HepG2 (cell line): ENCODE measurements around the gene PTGR2. TPM values are rescaled to one million over a fixed set of nuclear protein-coding genes. Genes with fewer than 3 reads are reported as not detected.

Experiments used
- ATAC-seq: fragments of 200-7000 bp; cut with Tn5 transposase; 3 replicates; pipeline ENCODE4 v1.9.1; 2020; ENCODE audit warnings: mild to moderate bottlenecking, moderate library complexity
- BruUV-seq: library from RNA; stranded (reverse); fragments of 400-500 nt; replicated peaks from 2 replicates; lab custom pipeline; 2021; lab: Mats Ljungman, UMichigan
- CTCF ChIA-PET: fragments of 300-600 bp; formaldehyde crosslinking; extraction: SDS; loops from one replicate; lab custom pipeline; 2021; ENCODE audit warnings: low total read pairs, inconsistent platforms, low intra/inter-chr PET ratio; lab: Yijun Ruan, JAX
- POLR2A ChIA-PET: fragments of 350-600 bp; sonication (Branson Sonifier 250); formaldehyde crosslinking; loops from one replicate; lab custom pipeline; 2020; ENCODE audit warnings: antibody characterized with exemption, inconsistent platforms; lab: Yijun Ruan, JAX
- DNase-seq: peaks from one replicate; pipeline ENCODE4 v3.0.0-alpha.2; 2015; ENCODE audit warnings: low spot score
- FAIRE-seq: peaks from 3 replicates; lab custom pipeline; 2011; peaks lifted over from hg19 to GRCh38; lab: Jason Lieb, UNC
- H2AFZ ChIP-seq: one replicate; pipeline ENCODE4 v1.6.1; 2011; ENCODE audit warnings: low read length, inconsistent platforms
- H3K27ac ChIP-seq: fragments of 300-600 bp; 3 replicates; pipeline ENCODE4 v1.8.0; 2011; ENCODE audit warnings: mixed run types, mild to moderate bottlenecking, mixed read lengths, low read length, inconsistent platforms; ENCODE audit not compliant: insufficient read depth; ENCODE audit errors: extremely low read length
- H3K27me3 ChIP-seq, 2 experiments: fragments of 200-600 bp in 1 of 2; 2 replicates in 1 of 2; 3 replicates in 1 of 2; pipeline versions ENCODE4 v1.6.0 to v1.8.0; 2011; ENCODE audit warnings: low read length in 2 of 2, mild to moderate bottlenecking in 2 of 2, moderate library complexity in 2 of 2, inconsistent platforms in 1 of 2; ENCODE audit not compliant: insufficient read depth in 2 of 2, control insufficient read depth in 1 of 2
- H3K36me3 ChIP-seq, 2 experiments: fragments of 200-600 bp in 1 of 2; replicated peaks in 1 of 2; 2 replicates in 1 of 2; 3 replicates in 1 of 2; pipeline versions ENCODE4 v1.5.1 to v1.8.0; 2011; ENCODE audit warnings: low read length in 2 of 2, inconsistent platforms in 1 of 2; ENCODE audit not compliant: insufficient read depth in 2 of 2, control insufficient read depth in 1 of 2
- H3K4me1 ChIP-seq: 2 replicates; pipeline ENCODE4 v1.5.1; 2012; ENCODE audit warnings: low read length, inconsistent platforms; ENCODE audit not compliant: insufficient read depth
- H3K4me2 ChIP-seq: 2 replicates; pipeline ENCODE4 v1.6.0; 2011; ENCODE audit warnings: low read depth, low read length, inconsistent platforms
- H3K4me3 ChIP-seq, 3 experiments: fragments of 200-600 bp in 1 of 3; sonication (generic), shearing (Covaris generic) in 1 of 3; replicated peaks in 1 of 3; 2 replicates each; pipeline ENCODE4 v1.5.1; 2011 to 2016; ENCODE audit warnings: low read length in 3 of 3, inconsistent platforms in 2 of 3, low read depth in 2 of 3, mild to moderate bottlenecking in 2 of 3, control low read depth in 1 of 3, mixed read lengths in 1 of 3; ENCODE audit not compliant: insufficient read depth in 1 of 3
- H3K79me2 ChIP-seq: one replicate; pipeline ENCODE4 v1.6.1; 2011; ENCODE audit warnings: low read length, inconsistent platforms; ENCODE audit not compliant: insufficient read depth
- H3K9ac ChIP-seq: 2 replicates; pipeline ENCODE4 v1.6.0; 2011; ENCODE audit warnings: mild to moderate bottlenecking, low read depth, low read length, inconsistent platforms; ENCODE audit not compliant: insufficient read depth
- H3K9me3 ChIP-seq: 2 replicates; pipeline ENCODE4 v1.5.1; 2012; ENCODE audit warnings: mild to moderate bottlenecking, low read length
- H4K20me1 ChIP-seq: 2 replicates; pipeline ENCODE4 v1.6.0; 2011; ENCODE audit warnings: inconsistent platforms, mild to moderate bottlenecking, low read length, moderate library complexity; ENCODE audit not compliant: insufficient read depth
- ASH2L ChIP-seq: fragments of 300-600, 200-600 bp; sonication (generic); IDR thresholded peaks from 2 replicates; pipeline ENCODE4 v1.7.0; 2017; ENCODE audit warnings: low read depth, mild to moderate bottlenecking, moderate library complexity, mixed read lengths, low read length; ENCODE audit not compliant: insufficient read length
- CEBPG ChIP-seq: IDR thresholded peaks from 2 replicates; pipeline ENCODE4 v1.6.1; 2016
- CSRNP2 ChIP-seq: sonication (generic); formaldehyde crosslinking; conservative IDR thresholded peaks from 2 replicates; pipeline ENCODE4 v1.8.0; 2022; ENCODE audit warnings: low read depth, missing genetic modification reagents
- DR1 ChIP-seq: sonication (generic); formaldehyde crosslinking; IDR thresholded peaks from 2 replicates; pipeline ENCODE4 v1.8.0; 2021; ENCODE audit warnings: mild to moderate bottlenecking, missing genetic modification reagents, inconsistent platforms
- ERF ChIP-seq: IDR thresholded peaks from 2 replicates; pipeline ENCODE4 v1.6.1; 2018; ENCODE audit warnings: missing biosample characterization, missing genetic modification reagents
- GATAD2A ChIP-seq: IDR thresholded peaks from 2 replicates; pipeline ENCODE4 v1.6.1; 2016
- HDAC1 ChIP-seq: sonication (generic); formaldehyde crosslinking; IDR thresholded peaks from 2 replicates; pipeline ENCODE4 v1.5.1; 2020; ENCODE audit warnings: mild to moderate bottlenecking, missing genetic modification reagents
- HNRNPL ChIP-seq: fragments of 200-400 bp; formaldehyde crosslinking; IDR thresholded peaks from 2 replicates; pipeline ENCODE4 v1.6.1; 2017; ENCODE audit warnings: mild to moderate bottlenecking, low read depth, low read length
- KAT8 ChIP-seq: IDR thresholded peaks from 2 replicates; pipeline ENCODE4 v1.6.1; 2016; ENCODE audit warnings: missing genetic modification reagents, missing compliant biosample characterization
- KLF16 ChIP-seq, 2 experiments: sonication (generic) in 1 of 2; formaldehyde crosslinking in 1 of 2; IDR thresholded peaks; 2 replicates each; pipeline versions ENCODE4 v1.6.1 to v1.8.0; 2016 to 2023; ENCODE audit warnings: missing genetic modification reagents in 2 of 2, missing compliant biosample characterization in 1 of 2
- NR2F6 ChIP-seq, 2 experiments: IDR thresholded peaks; 2 replicates each; pipeline ENCODE4 v1.6.1; 2016; ENCODE audit warnings: antibody characterized with exemption in 1 of 2, mild to moderate bottlenecking in 1 of 2
- PHF21A ChIP-seq: sonication (generic); formaldehyde crosslinking; IDR thresholded peaks from 2 replicates; pipeline ENCODE4 v1.5.0; 2020; ENCODE audit warnings: mild to moderate bottlenecking, missing genetic modification reagents
- REPIN1 ChIP-seq: sonication (generic); formaldehyde crosslinking; IDR thresholded peaks from 2 replicates; pipeline ENCODE4 v1.8.0; 2022; ENCODE audit warnings: missing genetic modification reagents, low read depth, mild to moderate bottlenecking, borderline replicate concordance
- RXRA ChIP-seq: sonication (generic); formaldehyde crosslinking; IDR thresholded peaks from 2 replicates; pipeline ENCODE4 v1.5.1; 2020; ENCODE audit warnings: missing genetic modification reagents
- SMAD3 ChIP-seq: sonication (generic); formaldehyde crosslinking; IDR thresholded peaks from 2 replicates; pipeline ENCODE4 v1.4.0; 2020; ENCODE audit warnings: missing genetic modification reagents
- SNAPC2 ChIP-seq: sonication (generic); formaldehyde crosslinking; IDR thresholded peaks from 2 replicates; pipeline ENCODE4 v1.8.1; 2022; ENCODE audit warnings: mild to moderate bottlenecking, missing genetic modification reagents
- SOX13 ChIP-seq, 3 experiments: fragments of 450-650 bp in 1 of 3; sonication (generic) in 1 of 3; formaldehyde crosslinking in 1 of 3; IDR thresholded peaks in 2 of 3; conservative IDR thresholded peaks in 1 of 3; 2 replicates each; pipeline versions ENCODE4 v1.5.0 to v1.6.1; 2016 to 2020; ENCODE audit warnings: antibody characterized with exemption in 1 of 3, mild to moderate bottlenecking in 1 of 3, missing compliant biosample characterization in 1 of 3, missing genetic modification reagents in 1 of 3, moderate library complexity in 1 of 3
- TEAD3 ChIP-seq: optimal IDR thresholded peaks from 2 replicates; pipeline ENCODE3; 2016; ENCODE audit warnings: borderline replicate concordance
- ZBTB25 ChIP-seq: IDR thresholded peaks from 2 replicates; pipeline ENCODE4 v1.6.1; 2018; ENCODE audit warnings: missing genetic modification reagents
- ZBTB7B ChIP-seq: sonication (generic); formaldehyde crosslinking; IDR thresholded peaks from 2 replicates; pipeline ENCODE4 v1.4.0; 2020; ENCODE audit warnings: missing genetic modification reagents
- ZFY ChIP-seq: sonication (generic); formaldehyde crosslinking; IDR thresholded peaks from 2 replicates; pipeline ENCODE4 v1.4.0; 2020; ENCODE audit warnings: missing genetic modification reagents
- ZNF441 ChIP-seq: sonication (generic); formaldehyde crosslinking; IDR thresholded peaks from 2 replicates; pipeline ENCODE4 v1.7.0; 2021; ENCODE audit warnings: missing genetic modification reagents, borderline replicate concordance
- WGBS: methylation state at CpG from one replicate; pipeline ENCODE4 v1.1.6; 2017; ENCODE audit warnings: low lambda C conversion rate; 5-methylcytosine and 5-hydroxymethylcytosine counted together
- in situ Hi-C: cut with HindIII; loops from 2 replicates; pipeline ENCODE4 v1.10.0; 2017; ENCODE audit warnings: low pct_unique_long_range_greater_than_20kb; ENCODE audit not compliant: extremely low pct_ligation_motif_present
- intact Hi-C: fragments of 100-400 bp; cut with micrococcal nuclease; formaldehyde crosslinking; loops from one replicate; pipeline ENCODE4 v1.10.0; 2022; ENCODE audit not compliant: unreplicated experiment
- polyA plus RNA-seq, 8 experiments: library from polyadenylated mRNA; depleted of rRNA in 3 of 8; stranded (reverse) in 7 of 8; unstranded in 1 of 8; fragments of >200 nt; fragmentation: Illumina TruSeq in 4 of 8; extraction: Trizol in 4 of 8; gene quantifications; 2 replicates each; pipeline versions ENCODE4 v1.2.1 to v1.2.3, GENCODE V29; 2011 to 2016; ENCODE audit warnings: low read depth in 4 of 8, missing spikeins in 1 of 8, mixed read lengths in 1 of 8; ENCODE audit not compliant: insufficient read depth in 1 of 8
- total RNA-seq, 5 experiments: library from RNA; depleted of rRNA; stranded (reverse); fragments of >200 nt; fragmentation: Illumina TruSeq; extraction: Trizol; gene quantifications; 2 replicates each; pipeline ENCODE4 v1.2.3, GENCODE V29; 2016; ENCODE audit warnings: low read depth in 1 of 5

Gene PTGR2
- total and polyA plus RNA-seq, 2 of the 13 experiments (the other 11 are each of a cell fraction or from before 2014, with no cell fraction given) = 3.0 to 4.3 TPM

GRCh38 chr14:73833530-73834260 is 17.9 kb upstream of the PTGR2 start:
- H3K27ac ChIP-seq = no peak overlapping the region
- no peaks in the 10 kb centered on the region for H3K79me2 ChIP-seq
- no TSS peak for BruUV-seq
- H4K20me1 ChIP-seq = no peaks in the 10 kb centered on the region
- ChIA-PET POLR2A (interaction anchor here (10.7 kb wide), 1 partner anchor 17 kb away, joined by 105 read pairs; the partner anchor contains the start of gene PTGR2), CTCF (no interaction called here)
- ATAC-seq (peak; percentile 53), FAIRE-seq (no peak), DNase-seq (peak; percentile 60)
- in situ Hi-C loops (no loop called here), intact Hi-C loops (no loop called here)
- H3K4me3 ChIP-seq = peak overlapping the region in 2 of 3 experiments; percentile 14 to 25; a peak in 4 of 6 replicates
- peak overlapping the region; percentile 72 for H3K4me2 ChIP-seq
- peak overlapping the region; percentile 50 for H2AFZ ChIP-seq
- no peaks in the 10 kb centered on the region for H3K36me3 ChIP-seq
- H3K4me1 ChIP-seq = peaks cover 69% of the 10 kb centered on the region
- under 1% methylated on average over 8 of the region's 9 CpGs for WGBS
- H3K9me3 ChIP-seq = no peaks in the 10 kb centered on the region
- H3K9ac ChIP-seq = peak overlapping the region; percentile 25; the same call in 1 of the 2 replicates
- peaks cover 0 to 2% of the 10 kb centered on the region in 2 experiments; a peak in 2 of 5 replicates for H3K27me3 ChIP-seq
- TF ChIP-seq SNAPC2 (CRISPR knock-in tag) = no peak
- peak; percentile 93 for TF ChIP-seq HNRNPL
- no peak for TF ChIP-seq SOX13 (IDR thresholded peaks at IDR 0.05)
- peak in 1 of 2 experiments; percentile 40; a peak in 1 of 4 replicates for TF ChIP-seq SOX13 (CRISPR knock-in tag; conservative IDR thresholded peaks at IDR 0.05 in 1 of 2, IDR thresholded peaks at IDR 0.05 in 1 of 2)
- TF ChIP-seq KAT8 = 0 out of 2 replicates have a peak, but pooled peaks have one; percentile 44
- peak; percentile 71 for TF ChIP-seq CEBPG (CRISPR knock-in tag)
- peak; percentile 76 for TF ChIP-seq GATAD2A (CRISPR knock-in tag)
- no peak for TF ChIP-seq NR2F6 (IDR thresholded peaks at IDR 0.05)
- 0 out of 2 replicates have a peak, but pooled peaks have one; percentile 29 for TF ChIP-seq NR2F6 (CRISPR knock-in tag; IDR thresholded peaks at IDR 0.05)
- TF ChIP-seq CSRNP2 (CRISPR knock-in tag) = no peak
- TF ChIP-seq SMAD3 (CRISPR knock-in tag) = 0 out of 2 replicates have a peak, but pooled peaks have one; percentile 25
- TF ChIP-seq REPIN1 (CRISPR knock-in tag) = no peak
- 0 out of 2 replicates have a peak, but pooled peaks have one; percentile 22 for TF ChIP-seq RXRA (CRISPR knock-in tag)
- TF ChIP-seq KLF16 (CRISPR knock-in tag; IDR thresholded peaks at IDR 0.05) = peak in 1 of 2 experiments; percentile 53; a peak in 1 of 4 replicates
- TF ChIP-seq HDAC1 = peak; percentile 45
- TF ChIP-seq ERF (CRISPR knock-in tag) = 0 out of 2 replicates have a peak, but pooled peaks have one; percentile 39
- TF ChIP-seq ZBTB25 (CRISPR knock-in tag) = 0 out of 2 replicates have a peak, but pooled peaks have one; percentile 20
- TF ChIP-seq ZNF441 (CRISPR knock-in tag) = no peak
- TF ChIP-seq PHF21A (CRISPR knock-in tag) = peak; percentile 35; the same call in 1 of the 2 replicates
- peak; percentile 58 for TF ChIP-seq TEAD3 (CRISPR knock-in tag)
- TF ChIP-seq ZBTB7B (CRISPR knock-in tag) = peak; percentile 59; the same call in 1 of the 2 replicates
- TF ChIP-seq ZFY (CRISPR knock-in tag) = peak; percentile 40; the same call in 1 of the 2 replicates
- TF ChIP-seq ASH2L = peak; percentile 25
- no peak for TF ChIP-seq DR1 (CRISPR knock-in tag)
